AG08395 (cell line): ENCODE measurements around the gene B9D1.
"Not testable (repeated sequence)": the region's sequence is repeated elsewhere in the genome, so short reads cannot be mapped to it uniquely, and the experiment has no call there.

Source experiments
- DNase-seq: peaks from one replicate; pipeline ENCODE4 v3.0.0; 2012; ENCODE audit warnings: mixed read lengths, low spot score

Gene B9D1

DNA sequence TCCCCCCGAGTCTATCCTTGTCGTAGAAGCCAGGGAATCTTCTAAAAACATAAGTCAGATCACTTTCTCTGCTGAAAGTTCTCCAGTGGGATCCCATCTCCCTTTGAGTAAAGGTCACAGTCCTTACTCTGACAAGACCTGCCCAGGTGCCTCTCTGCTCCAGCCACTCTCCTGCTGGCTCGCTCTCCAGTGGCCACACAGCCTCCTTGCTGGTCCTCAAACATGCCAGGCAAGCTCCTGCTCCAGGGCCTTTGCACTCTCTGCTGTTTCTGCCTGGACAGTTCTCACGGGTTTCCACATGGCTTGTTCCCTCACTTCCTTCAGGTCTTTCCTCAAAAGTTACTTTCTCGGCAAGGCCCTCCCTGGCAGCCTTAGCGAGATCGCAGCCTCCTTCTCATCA, 3.4 kb downstream of the B9D1 start:
- no peak for DNase-seq

DNA sequence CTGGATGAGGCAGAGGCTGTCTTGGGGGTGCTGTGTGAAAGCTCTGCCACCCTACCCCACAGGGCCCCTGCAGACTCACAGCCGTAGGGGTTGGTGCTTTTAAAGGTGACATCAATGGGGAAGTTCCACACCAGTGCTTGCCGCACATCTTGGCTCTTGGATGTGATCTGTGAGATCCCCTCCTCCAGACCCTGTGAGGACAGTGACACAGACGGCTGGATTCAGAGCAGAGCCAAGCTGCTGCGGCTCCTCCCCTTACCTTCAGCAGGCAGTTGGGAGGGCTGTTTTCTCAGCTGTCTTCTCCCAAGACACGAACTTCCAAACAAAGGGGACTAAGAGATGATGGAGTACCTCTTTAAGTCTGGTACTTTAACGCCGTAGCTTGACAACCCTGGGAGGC, 4.8 kb downstream of the B9D1 start:
- DNase-seq: no peak

DNA sequence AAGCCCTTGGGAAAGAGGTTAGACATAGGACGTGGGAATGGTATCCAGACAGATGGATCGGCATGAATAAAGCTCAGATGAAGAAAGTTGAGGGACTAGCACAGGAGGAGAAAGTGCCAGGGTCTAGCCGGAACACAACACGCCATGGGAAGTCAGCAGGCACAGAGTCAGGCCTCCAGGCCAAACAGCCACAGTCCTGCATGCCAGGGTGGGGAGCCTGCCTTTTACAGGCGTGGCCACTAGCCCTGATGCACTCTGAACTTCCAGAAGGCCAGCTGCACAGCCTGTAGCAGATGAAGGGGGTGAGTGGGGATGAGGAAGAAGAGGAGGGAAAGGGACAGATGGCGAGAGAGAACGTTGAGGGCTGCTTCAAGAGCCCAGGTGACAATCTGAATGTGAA, 5.2 kb downstream of the B9D1 start:
- DNase-seq: no peak

DNA sequence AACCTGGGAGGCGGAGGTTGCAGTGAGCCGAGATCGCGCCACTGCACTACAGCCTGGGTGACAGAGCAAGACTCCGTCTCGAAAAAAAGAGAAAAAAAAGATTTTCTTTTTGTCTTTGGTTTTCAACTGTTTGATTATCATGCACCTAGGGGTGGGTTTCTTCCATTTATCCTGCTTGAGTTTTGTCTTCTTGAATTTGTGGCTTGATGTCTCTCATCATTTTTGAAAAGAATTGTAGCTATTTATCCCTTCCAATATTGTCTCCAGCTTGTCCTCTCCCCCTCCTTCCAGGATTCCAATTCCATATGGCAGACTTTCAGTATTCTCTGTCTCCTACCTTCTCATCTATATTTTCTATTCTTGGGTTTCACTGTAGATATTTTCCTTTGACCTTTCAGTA, 7.8 kb downstream of the B9D1 start:
- DNase-seq: no peak

DNA sequence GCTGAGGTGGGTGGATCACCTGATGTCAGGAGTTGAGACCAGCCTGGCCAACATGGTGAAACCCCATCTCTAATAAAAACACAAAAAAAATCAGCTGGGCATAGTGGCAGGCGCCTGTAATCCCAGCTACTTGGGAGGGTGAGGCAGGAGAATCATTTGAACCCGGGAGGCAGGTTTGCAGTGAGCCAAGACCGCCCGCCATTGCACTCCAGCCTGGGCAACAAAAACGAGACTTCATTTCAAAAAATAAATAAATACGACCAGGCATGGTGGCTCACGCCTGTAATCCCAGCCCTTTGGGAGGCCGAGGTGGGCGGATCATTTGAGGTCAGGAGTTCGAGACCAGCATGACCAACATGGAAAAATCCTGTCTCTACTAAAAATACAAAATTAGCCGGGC, 9.1 kb downstream of the B9D1 start:
- DNase-seq: not testable (repeated sequence)

DNA sequence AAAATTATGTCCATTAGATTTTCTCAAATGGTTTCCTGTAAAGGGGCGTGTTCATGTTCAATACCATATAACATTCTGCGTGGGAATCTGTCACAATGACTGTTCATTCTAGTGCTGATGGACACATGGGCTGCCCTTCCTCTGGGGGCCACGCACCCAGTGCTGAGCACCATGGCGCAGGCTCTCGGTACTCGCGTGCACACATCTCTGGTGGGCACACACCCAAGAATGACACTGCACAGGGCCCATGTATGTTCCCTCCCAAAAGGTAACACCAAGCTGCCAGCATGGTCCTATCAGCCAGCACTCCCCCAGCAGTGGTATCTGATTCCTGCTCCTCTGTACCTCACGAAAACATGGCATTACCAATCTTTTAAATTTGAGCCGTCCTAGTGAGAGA, 13.7 kb downstream of the B9D1 start:
- no peak for DNase-seq

DNA sequence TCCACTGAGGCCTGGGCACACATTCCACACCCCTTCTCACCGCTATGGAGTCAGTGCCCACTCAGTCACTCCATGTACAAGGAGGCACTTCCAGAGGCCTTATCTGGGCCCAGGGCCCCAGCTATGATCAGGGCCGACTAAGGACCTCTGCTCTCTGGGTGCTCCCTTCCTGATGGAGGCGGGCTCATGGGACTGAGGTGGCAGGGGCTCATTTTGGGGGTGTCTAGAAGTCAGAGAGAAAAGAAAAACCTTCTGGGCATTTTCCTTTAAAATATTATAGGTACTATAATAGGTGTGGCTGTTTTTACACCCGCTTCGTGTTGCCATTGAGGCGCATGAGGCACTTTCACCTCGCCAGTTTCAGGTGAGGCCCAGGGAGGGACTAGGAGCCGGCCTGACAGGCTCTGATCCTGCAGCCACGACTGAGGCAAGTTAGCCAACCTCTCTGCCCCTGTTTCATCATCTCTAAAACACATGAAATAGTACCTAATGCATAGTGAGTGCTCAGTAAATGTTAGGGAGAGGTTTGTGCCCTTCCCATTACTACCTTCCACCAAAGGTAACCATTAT, 14.4 kb downstream of the B9D1 start:
- no peak for DNase-seq

DNA sequence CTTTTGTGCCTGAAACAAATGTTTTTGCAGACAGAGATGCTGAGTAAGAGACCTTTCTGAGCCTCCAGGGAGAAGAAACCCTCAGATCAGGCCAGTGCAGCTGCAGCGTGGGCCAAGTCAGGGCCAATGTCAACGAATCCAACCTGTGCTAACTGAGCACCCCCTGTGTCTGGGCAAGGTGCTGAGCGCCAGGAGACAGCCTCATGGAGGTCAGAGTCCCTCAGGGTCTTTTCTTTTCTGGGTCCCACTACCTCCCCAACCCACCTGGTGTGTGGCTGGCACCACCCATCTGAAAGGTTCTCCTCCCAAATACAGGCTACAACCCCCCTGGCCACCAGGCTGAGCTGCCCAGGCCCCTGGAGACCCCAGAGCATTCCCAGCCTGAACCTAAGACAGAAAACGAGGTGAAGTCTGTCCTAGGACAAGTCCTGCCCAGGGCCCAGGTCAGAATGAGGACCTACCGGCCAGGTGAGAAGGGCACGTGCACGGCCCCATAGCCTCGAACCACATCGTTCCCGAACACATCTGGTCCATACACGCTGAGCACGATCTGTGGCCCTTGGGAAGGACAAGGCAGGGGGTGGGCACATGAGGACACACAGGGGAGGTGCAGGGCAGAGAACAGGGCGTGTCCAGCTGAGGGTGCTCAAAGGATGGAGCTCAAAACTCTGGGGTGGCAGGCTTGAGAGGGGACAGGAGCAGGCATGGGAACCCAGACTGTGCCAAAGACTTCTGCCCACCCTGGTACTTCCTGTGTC, 15.0 kb downstream of the B9D1 start:
- DNase-seq: no peak

DNA sequence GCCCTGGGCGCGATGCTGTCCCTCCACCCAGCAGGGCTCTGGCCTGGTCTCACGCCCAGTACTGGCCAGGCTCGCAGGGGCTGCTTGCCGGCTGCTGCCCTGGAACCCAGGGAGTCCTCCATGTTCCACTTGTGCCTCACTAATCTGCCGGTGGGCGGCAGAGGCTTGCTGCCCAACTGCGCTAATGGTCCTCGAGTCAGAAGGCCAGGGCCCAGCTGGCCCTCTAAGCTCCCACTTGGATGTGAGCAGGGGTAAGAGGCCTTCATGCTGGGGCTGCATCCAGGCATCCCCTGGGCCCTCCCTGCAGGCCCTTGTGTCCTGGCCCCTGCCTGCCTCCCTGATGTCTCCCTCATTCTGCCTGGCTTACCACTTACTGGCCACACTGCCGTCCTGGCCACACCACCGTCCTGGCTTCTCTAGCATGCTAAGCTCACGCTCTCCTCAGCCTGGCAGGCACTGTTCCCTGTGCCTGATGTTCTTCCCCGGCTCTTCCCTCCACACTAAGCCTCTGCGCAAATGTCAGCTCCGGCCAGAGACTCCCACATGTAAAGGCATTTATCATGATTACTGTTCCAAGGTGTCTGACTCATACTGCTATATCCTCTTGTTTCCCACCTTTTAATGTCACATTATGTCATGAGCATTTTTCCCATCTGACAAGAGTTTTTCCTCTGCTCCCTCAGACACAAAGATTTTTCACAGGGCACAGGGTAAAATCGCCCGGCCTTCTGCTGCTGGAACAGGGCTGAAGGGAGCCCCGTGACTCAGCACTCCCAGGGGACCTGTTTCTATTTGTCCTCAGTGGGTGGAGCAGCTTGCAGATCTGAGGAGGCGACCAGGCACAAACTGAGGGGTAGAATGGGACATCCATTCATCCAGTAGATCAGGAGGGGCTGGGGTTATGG, 15.9 kb downstream of the B9D1 start:
- DNase-seq: peak; percentile 86

DNA sequence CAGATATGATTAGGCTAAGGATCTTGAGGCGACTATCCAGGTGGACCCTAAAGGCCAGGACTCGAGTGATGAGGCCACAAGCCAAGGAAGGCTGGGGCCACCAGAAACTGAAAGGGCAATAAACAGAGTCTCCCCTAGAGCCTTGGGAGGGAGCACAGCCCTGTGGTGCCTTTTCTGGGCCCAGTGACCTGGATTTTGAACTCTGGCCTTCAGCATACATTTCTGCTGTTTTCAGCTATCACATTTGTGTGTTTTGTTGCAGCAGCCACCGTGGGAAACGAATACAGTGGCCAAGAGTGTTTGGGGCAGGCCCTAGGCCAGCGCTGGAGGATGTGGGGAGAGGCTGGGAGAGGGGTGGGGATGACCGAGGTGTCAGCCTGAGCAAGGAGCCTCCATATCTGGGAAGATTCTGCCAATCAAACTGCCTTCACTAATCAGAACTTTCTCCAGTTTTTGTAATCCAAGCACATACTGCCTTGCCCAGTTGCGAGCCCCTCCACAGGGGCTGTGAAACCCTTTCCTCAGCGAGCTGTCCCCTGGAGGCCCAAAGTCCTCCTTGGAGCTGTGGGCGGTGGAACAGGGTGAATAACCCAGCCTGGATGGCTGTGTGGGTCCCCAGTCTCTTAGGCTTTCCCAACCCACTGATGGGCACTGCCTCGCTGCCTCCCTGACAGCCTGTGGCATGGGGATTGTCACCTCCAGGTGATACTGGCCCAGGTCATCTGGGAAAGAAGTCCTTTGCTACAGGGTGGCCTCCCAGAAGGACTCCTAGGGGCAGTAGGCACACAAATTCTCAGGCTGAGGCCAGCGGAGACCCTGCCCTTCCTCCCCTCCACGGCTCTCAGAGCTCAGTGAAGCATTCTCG, 16.8 kb downstream of the B9D1 start:
- DNase-seq: no peak

DNA sequence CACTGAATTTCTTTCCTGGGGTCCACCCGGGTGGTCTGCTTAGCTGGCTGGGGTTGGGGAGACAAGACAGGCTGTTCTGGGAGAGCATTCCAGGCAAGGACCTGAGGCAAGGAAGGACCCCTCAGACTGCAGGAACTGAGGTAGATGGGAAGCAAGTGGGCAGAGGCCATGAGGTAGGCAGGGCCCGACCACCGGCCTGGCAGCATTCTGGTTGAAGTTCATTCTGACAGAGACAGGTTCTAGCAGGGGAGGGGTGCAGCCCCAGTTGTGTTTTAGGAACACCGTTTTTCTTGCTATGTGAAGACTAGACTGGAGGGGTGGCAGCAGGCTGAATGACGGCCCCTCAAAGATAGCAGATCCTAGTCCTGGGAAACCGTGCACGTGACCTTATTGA, 17.5 kb downstream of the B9D1 start:
- DNase-seq: no peak

DNA sequence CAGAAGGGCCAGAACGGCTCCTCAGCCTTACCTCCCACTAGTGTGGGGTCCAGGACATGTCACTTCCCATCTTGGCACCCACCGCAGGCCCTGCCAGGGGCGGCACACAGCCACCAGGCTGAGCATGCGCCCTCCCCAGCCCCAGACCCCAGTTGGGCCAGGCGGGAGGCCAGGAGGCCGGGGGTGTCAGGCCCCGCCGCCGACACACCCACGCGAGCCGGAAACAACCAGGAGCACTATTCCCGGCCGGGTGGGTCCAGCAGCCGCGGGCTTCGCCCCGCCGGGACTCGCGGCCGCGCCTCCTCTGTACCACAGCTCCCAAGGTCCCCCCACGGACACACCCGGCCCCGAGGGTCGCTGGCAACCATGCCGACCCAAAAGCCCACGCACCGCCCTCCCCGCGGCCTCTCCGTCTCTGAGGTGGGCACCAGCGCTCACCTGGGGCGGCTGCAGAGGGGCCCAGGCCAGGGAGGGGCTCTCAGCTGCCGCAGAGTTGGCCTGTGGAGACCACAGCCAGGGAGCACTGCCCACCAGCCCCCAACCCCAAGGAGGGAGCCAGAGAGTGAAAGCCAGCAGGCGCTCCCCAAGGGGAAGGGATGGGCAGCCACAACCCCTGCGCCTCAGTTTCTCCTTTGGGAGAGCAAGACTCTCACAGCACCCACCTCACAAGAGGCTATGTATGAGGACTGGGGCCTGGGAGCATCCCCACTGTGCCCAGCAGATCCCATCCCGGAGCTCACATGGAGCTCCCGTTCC, 18.0 kb downstream of the B9D1 start:
- DNase-seq: no peak

DNA sequence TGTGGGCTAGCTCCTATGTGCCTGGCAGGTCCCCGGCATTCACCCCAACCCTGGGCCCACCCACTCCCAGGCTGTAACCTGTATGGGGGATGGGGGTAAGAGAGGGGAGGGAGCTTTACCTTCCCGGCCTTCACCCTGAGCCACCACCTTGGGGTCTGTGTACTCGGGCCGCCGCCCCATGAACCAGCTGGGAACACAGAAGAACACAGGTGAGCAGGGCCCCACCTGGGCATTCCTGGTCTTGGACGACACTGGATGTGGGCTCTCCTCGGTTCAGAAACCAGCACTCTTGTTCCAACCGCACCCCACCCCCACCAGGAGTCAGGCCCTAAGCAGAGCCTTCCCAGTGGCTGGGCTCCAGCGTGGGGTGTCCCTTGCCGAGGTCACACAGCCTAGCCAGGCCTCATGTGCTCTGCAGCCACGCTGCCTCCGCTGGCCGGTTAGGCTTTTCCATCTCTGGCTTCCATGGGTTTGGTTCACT, 18.8 kb downstream of the B9D1 start:
- DNase-seq: no peak

DNA sequence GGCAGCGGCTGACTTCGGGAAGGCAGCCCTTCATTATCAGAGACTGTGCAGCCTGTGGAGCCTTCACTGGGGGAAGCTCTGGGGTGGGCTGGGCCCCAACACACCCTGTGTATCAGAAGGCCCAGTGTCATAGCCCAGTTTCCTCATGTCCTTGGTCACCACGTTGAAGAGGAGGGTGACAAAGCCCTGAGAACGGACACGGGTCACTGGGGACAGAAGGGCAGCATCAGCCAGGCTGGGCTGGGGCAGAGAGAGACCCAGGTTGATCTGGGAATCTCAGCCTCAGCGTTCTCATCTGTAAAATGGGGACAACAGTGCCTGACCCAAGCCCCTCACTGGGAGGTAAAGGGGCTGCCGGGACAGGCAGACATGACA, 19.3 kb downstream of the B9D1 start:
- DNase-seq: no peak

DNA sequence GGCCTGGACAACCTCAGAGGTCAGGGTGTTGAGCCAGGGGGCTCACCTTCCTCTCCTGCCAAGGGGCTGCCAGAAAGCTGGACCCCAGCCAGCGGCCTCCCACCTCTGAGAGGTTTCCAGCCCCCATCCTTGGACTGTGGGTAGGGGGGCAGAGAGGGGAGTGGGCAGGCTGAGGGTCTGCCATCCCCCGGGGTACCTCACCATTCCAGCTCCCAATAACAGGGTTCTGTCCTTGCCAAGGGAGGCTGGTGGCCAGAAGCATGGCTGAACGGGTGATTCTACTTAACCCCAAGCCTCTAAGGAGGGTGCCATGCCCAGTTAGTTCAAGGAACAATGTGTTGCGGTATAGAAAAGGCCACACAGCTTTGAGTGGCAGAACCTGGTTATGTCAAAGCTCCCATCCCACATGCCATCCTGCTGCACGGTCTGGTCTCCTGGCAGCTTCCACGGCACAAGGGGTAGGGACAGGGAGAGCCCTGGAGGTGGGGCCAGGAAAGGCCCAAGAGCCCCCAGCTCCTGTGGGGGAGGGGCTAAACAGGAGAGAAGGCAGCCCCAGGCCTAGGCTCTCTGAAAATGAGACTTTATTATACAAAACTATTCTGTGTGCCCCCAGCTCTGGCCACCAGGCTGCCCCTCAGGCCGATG, 19.8 kb downstream of the B9D1 start:
- no peak for DNase-seq

DNA sequence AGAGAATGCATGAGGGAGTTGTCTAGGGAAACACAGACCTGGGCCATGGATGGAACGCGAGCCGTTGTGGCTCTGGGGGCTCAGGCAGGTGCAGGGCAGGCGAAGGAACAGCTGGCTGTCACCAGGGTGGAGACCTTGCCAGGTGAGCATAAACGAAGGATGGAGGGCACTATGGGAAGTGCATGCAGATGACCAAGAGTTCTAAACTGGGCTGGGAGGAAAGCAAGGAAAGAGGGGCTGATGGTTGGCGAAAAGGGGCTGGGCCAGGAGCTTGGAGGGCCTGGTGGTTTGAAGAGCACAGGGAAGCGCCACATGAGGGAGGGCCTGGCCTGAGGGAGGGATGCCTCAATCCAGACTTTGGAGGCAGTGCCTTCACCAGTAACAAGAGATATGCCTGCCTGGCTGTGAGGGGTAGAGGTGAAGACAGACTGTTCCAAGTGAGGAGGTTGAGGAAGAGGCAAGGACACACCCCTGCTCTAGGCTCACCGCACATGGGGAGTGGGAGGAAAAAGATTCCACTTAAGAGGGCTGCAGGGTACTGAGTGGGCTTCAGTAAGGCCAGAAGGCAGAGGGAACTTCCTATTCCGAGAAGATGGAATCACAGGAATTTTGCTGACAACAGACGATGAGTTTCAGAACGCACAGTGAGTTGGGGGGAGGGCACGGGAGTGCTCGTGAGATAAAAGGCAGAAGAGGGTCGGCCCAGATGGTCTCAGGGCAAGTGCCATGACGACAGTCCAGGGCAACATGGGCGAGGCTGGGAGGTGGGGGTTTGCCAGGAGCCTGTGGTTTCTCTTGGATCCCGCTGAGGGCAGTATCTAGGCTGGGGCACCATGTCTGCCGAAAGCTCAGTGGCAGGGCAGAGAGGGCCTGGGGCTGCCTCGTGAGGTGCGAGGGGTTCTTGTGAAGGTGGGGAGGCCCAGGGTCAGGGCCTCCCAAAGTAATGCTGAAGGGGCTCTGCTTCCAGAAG, 20.6 kb downstream of the B9D1 start:
- DNase-seq: peak; percentile 50

DNA sequence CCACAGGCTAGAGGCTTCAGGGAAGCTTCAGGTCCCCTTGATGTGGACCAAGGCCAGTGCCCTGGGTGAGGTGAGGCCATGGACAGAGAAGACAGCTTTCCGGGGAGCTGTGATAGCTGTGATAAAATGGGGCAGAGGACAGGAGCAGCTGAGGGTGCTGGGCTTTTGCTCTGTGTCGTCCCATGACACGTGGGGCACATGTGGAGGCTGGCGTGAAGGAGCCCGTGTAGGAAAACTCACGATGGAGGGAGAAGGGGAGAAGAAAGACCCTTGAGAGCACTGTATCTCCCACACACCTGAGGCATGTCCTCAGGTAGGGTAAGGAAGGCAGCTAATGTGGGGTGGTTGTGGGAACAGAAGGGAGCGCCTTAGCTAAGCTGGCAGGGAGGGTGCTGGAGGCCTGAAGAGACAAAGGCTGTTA, 21.3 kb downstream of the B9D1 start:
- no peak for DNase-seq

DNA sequence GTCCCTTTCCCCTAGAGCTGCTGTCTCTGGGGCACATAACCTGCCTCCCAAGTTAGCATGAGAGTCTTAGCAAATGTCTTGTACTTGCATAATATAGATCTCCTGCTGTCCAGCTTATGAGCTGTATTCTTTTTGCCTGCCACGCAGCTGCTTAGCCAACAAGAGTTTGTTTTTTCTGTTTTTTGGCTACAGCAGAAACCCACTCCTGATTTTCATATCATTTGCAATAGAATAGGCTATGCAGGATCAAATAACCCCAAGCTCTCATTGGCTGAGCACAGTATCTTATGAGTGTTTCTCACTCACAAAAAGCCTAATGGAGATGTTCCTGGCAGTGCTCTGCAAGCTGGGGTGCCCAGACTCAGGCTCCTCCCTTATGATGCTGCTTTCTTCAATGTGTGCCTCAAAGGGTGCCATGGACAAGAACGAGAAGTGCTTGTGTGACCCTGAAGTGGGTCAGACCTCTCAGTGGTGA, 23.1 kb downstream of the B9D1 start:
- DNase-seq: no peak
